Smooth muscle cell (in vitro differentiated cells): ENCODE measurements around the gene PRR15. TPM values are rescaled to one million over a fixed set of nuclear protein-coding genes. Genes with fewer than 3 reads are reported as not detected.

ENCODE experiments used
- DNase-seq: peaks from one replicate; lab custom pipeline; 2025; ENCODE audit not compliant: unreplicated experiment; lab: John Stamatoyannopoulos, UW
- H2AFZ ChIP-seq: fragments of 200-600 bp; sonication (generic); 2 replicates; pipeline ENCODE4 v1.6.0; 2016; ENCODE audit warnings: antibody characterized with exemption, low read depth, mild to moderate bottlenecking
- H3F3A ChIP-seq: fragments of 200-600 bp; sonication (generic); 2 replicates; pipeline ENCODE4 v1.6.0; 2017; ENCODE audit warnings: antibody characterized with exemption, low read depth
- H3K27ac ChIP-seq: fragments of 200-600 bp; sonication (generic); 2 replicates; pipeline ENCODE4 v1.5.1; 2016; ENCODE audit warnings: low read depth, mild to moderate bottlenecking
- H3K27me3 ChIP-seq: fragments of 200-600 bp; sonication (generic); 2 replicates; pipeline ENCODE4 v1.6.1; 2016; ENCODE audit warnings: low read depth, mild to moderate bottlenecking
- H3K36me3 ChIP-seq: fragments of 200-600 bp; sonication (generic); 2 replicates; pipeline ENCODE4 v1.5.1; 2016; ENCODE audit warnings: low read depth
- H3K4me1 ChIP-seq: fragments of 200-600 bp; sonication (generic); 2 replicates; pipeline ENCODE4 v1.5.1; 2016; ENCODE audit warnings: low read depth
- H3K4me2 ChIP-seq: fragments of 200-600 bp; sonication (generic); 2 replicates; pipeline ENCODE4 v1.6.0; 2016; ENCODE audit warnings: mild to moderate bottlenecking
- H3K4me3 ChIP-seq: fragments of 200-600 bp; sonication (generic); 2 replicates; pipeline ENCODE4 v1.5.1; 2016; ENCODE audit warnings: mild to moderate bottlenecking
- H3K79me2 ChIP-seq: fragments of 200-600 bp; sonication (generic); 2 replicates; pipeline ENCODE4 v1.6.0; 2016; ENCODE audit warnings: low read depth, mild to moderate bottlenecking
- H3K9ac ChIP-seq: fragments of 200-600 bp; sonication (generic); 2 replicates; pipeline ENCODE4 v1.6.0; 2016; ENCODE audit warnings: low read depth
- H3K9me3 ChIP-seq: fragments of 200-600 bp; sonication (generic); replicated peaks from 2 replicates; pipeline ENCODE4 v1.5.1; 2016; ENCODE audit warnings: low read depth
- H4K20me1 ChIP-seq: fragments of 200-600 bp; sonication (generic); 2 replicates; pipeline ENCODE4 v1.6.0; 2016; ENCODE audit warnings: low read depth
- WGBS: methylation state at CpG from one replicate; pipeline ENCODE4 v1.1.7; 2016; ENCODE audit warnings: low lambda C conversion rate; 5-methylcytosine and 5-hydroxymethylcytosine counted together
- polyA plus RNA-seq: library from polyadenylated mRNA; unstranded; fragments of >200 nt; fragmentation: Nextera tagmentation; extraction: Ambion mirVana; gene quantifications from 2 replicates; pipeline ENCODE4 v1.2.1, GENCODE V29; 2016
- total RNA-seq: library from RNA; depleted of rRNA; stranded (reverse); fragments of >200 nt; gene quantifications from 2 replicates; pipeline ENCODE4 v1.2.3, GENCODE V29; 2014
- TF ChIP-seq, protein P1 (sequence below): fragments of 200-600 bp; sonication (generic); IDR thresholded peaks from 2 replicates; pipeline ENCODE4 v1.5.1; 2017; ENCODE audit warnings: borderline replicate concordance, mild to moderate bottlenecking, antibody characterized with exemption; ENCODE audit not compliant: insufficient read depth, poor library complexity, severe bottlenecking

PRR15 gene
- total and polyA plus RNA-seq, 2 experiments from 2014 or later = 0.96 to 3.8 TPM

DNA sequence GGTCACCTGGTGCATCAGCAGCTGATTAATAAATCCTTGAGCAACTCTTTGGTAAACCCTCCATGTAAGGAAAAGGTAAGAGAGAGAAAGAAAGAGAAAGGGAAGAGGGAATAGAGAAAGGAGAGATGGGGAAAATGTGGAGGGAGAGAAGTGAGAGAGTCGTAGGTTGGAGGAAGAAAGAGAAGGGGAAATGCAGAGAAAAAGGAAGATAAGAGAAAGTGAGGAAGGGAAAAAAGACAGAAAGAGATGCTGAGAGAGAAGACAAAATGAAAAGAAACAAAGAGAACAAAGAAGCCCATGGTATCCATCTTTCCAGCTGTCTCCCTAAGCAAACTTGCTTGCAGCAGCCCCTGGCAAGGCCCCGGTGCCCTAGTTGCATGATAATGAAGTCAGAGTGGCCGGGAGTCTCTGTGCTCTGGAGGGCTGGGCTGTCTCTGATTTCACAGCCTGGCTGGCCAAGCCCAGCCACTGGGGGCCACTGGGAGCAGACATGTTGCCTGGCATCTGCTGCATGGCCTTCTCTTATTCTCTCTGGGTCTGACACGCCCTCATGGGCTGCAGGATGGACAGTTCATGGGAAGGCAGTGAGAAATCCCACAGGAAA is 48.4 kb downstream of the PRR15 start:
- no peak overlapping the region for H3K4me2 ChIP-seq

DNA sequence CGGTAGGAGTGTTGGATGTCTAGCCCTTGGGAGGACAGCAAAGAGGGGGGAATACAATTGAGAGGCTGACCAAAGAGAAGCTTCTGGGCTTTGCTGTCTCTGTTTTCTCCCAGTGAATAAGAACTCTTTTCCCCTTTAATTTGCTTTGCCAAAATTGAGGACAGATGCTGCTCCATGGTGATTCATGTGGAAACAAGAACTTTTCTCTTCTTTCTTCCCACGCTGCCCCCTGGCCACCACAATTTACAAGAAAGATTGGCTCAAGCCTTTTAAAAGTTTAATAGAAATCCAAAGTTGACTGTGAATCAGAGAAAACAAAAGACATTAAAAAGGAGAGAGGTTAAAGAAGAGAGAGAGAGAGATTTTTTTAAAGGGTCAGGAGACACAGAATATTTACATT is 49.0 kb downstream of the PRR15 start:
- Histone ChIP-seq H3K27me3 (no peaks in the 10 kb centered on the region), H3K4me2 (no peak overlapping the region), H3K4me3 (no peak overlapping the region), H3K36me3 (no peaks in the 10 kb centered on the region), H3K9ac (no peak overlapping the region), H3F3A (no peaks in the 10 kb centered on the region), H2AFZ (no peak overlapping the region), H3K4me1 (peaks cover 3% of the 10 kb centered on the region), H3K9me3 (no peaks in the 10 kb centered on the region), H4K20me1 (no peaks in the 10 kb centered on the region), H3K79me2 (no peaks in the 10 kb centered on the region), H3K27ac (no peak overlapping the region)
- WGBS = 75% methylated on average over 2 of the region's 2 CpGs
- DNase-seq = no peak
- TF ChIP-seq, protein P1, sequence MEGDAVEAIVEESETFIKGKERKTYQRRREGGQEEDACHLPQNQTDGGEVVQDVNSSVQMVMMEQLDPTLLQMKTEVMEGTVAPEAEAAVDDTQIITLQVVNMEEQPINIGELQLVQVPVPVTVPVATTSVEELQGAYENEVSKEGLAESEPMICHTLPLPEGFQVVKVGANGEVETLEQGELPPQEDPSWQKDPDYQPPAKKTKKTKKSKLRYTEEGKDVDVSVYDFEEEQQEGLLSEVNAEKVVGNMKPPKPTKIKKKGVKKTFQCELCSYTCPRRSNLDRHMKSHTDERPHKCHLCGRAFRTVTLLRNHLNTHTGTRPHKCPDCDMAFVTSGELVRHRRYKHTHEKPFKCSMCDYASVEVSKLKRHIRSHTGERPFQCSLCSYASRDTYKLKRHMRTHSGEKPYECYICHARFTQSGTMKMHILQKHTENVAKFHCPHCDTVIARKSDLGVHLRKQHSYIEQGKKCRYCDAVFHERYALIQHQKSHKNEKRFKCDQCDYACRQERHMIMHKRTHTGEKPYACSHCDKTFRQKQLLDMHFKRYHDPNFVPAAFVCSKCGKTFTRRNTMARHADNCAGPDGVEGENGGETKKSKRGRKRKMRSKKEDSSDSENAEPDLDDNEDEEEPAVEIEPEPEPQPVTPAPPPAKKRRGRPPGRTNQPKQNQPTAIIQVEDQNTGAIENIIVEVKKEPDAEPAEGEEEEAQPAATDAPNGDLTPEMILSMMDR = no peak

More for the DNA sequence above, 48.4 kb downstream of the PRR15 start:
- no peaks in the 10 kb centered on the region for H3K79me2 ChIP-seq
- H3K36me3 ChIP-seq = no peaks in the 10 kb centered on the region
- peaks cover 3% of the 10 kb centered on the region for H3K4me1 ChIP-seq
- WGBS = 87% methylated on average over 4 of the region's 4 CpGs
- DNase-seq = no peak
- H3K9ac ChIP-seq = no peak overlapping the region
- H3K27me3 ChIP-seq = no peaks in the 10 kb centered on the region
- H3F3A ChIP-seq = no peaks in the 10 kb centered on the region
- TF ChIP-seq, protein P1 = no peak
- no peaks in the 10 kb centered on the region for H3K9me3 ChIP-seq
- no peak overlapping the region for H3K27ac ChIP-seq
- H4K20me1 ChIP-seq = no peaks in the 10 kb centered on the region
- H3K4me3 ChIP-seq = no peak overlapping the region
- no peak overlapping the region for H2AFZ ChIP-seq

DNA sequence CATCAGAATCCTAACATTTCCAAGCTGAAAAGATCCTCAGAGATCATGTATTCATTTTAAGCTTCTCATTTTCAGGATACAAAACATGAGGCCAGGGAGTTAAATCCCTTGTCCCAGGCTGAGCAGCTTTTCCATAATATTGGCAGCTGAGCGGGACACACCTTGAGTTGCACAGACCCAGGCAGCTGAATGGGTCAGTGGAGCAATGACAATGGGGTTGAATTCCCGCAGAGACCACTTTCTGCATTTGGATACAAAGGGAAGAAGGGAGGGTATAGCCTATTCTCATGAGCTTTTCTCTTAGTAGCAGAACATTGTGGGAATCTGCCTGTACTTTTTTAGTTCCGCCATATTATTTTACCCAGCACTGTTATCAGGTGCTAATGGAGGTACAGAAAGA is 49.5 kb downstream of the PRR15 start:
- Histone ChIP-seq H3K9ac (no peak overlapping the region), H3K4me3 (no peak overlapping the region), H3K9me3 (no peaks in the 10 kb centered on the region), H2AFZ (no peak overlapping the region), H3F3A (no peaks in the 10 kb centered on the region), H3K36me3 (no peaks in the 10 kb centered on the region), H3K4me1 (peaks cover 3% of the 10 kb centered on the region), H3K27me3 (no peaks in the 10 kb centered on the region), H3K79me2 (no peaks in the 10 kb centered on the region), H4K20me1 (no peaks in the 10 kb centered on the region), H3K4me2 (no peak overlapping the region), H3K27ac (no peak overlapping the region)
- WGBS = 91% methylated on average over 3 of the region's 3 CpGs
- DNase-seq = no peak
- TF ChIP-seq, protein P1 = no peak

DNA sequence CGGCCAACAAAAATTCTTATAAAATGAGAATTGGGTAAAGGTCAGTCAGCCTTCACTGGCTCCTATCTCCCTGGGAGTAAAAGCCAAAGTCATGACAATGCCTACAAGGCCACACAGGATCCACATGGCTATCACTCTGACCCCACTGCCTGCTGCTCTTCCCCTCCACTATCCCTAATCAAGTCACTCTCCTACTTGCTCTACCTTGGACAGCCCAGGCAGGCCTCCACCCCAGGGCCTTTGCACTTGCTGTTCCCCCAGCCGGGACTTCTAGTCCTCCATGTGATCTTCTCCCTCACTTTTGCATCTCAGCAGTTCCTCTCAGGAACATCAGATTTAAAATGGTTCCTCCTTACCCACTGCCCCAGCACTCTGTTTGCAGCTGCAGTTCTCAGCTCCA is 50.6 kb downstream of the PRR15 start:
- Histone ChIP-seq H3K27ac (no peak overlapping the region), H3K4me2 (no peak overlapping the region), H3F3A (no peaks in the 10 kb centered on the region), H3K79me2 (no peaks in the 10 kb centered on the region), H4K20me1 (no peaks in the 10 kb centered on the region), H3K9me3 (no peaks in the 10 kb centered on the region), H3K36me3 (no peaks in the 10 kb centered on the region), H3K27me3 (no peaks in the 10 kb centered on the region), H3K4me3 (no peak overlapping the region), H3K4me1 (peaks cover 3% of the 10 kb centered on the region), H2AFZ (no peak overlapping the region), H3K9ac (no peak overlapping the region)
- 90% methylated on average over 2 of the region's 2 CpGs for WGBS
- no peak for DNase-seq
- TF ChIP-seq, protein P1 = no peak
